GM19193 (cell line): ENCODE data around the gene NDRG3.

Source experiments
- POLR2A ChIP-seq: IDR thresholded peaks from 4 replicates; pipeline ENCODE4 v1.6.1; 2011; ENCODE audit not compliant: insufficient read depth, insufficient read length; ENCODE audit errors: extremely low read depth

NDRG3 gene

GRCh38 chr20:36644706-36645095, 101.2 kb downstream of the NDRG3 start:
- no peak for TF ChIP-seq POLR2A

DNA sequence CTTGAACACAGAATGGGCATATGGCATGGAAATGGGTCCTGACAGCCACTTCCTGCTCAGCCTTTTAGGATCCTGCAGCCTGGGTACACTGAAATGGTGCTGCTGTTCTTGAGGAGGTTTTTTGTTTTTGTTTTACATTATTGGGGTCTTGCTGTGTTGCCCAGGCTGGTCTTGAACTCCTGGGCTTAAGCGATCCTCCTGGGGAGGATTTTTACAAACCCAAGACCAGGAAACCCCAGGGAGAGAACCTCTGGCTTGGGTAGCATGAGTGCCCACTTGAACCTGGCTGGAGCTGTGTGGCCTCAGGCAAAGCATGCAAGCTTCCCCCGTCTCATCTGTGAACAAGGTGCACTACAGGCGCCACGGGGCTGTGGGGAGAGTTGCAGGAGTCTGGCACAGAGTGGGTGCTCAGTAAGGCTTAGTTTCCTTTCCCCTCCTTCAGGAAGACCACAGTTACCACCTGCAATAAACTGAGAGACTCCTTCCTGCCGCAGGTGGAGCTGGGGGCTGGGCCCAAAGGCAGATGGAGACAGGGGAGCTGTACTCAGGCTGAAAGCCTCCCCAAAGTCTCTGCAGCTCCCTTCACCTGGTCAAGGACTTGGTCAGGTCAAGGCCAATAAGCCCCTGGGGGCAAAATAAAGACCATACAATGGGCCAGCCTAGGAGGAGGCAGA, 101.7 kb downstream of the NDRG3 start:
- TF ChIP-seq POLR2A: no peak

- no peak for TF ChIP-seq POLR2A
Measured at GRCh38 chr20:36642136-36642535, 103.8 kb downstream of the NDRG3 start.

DNA sequence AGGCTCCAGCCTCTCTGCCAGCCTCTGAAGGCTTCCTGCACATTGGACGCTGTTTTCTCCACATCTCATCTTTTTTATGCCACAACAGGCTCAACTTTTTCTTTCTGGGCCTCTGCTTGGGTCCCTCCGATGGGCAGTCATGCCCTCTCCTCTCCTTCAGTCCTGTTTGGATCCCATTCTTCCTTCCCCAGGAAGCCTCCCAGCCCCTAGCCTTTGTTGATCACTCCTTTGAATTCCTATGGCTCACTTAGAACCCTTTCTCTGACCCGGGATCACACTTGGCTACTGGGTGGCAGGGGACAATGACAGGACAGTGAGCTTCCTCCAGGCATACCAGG, 104.4 kb downstream of the NDRG3 start:
- no peak for TF ChIP-seq POLR2A

DNA sequence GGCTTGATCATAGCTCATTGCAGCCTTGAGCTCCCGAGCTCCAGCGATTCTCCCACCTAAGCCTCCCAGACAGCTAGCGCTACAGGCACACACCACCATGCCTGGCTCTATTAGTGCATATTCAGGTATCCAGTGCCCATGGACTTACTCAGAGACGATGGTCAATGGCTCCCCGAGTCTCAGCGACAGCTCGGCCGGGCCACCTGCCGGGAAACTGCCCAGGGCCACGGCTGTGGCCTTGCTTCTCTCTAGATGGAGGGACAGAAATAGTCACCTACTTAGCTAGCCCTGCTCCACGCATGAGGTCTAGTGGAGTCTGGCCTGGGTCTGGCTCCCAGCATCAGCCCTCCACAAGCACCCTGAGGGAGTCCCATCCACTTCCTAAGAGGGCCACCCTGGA, 111.5 kb downstream of the NDRG3 start:
- TF ChIP-seq POLR2A: no peak

DNA sequence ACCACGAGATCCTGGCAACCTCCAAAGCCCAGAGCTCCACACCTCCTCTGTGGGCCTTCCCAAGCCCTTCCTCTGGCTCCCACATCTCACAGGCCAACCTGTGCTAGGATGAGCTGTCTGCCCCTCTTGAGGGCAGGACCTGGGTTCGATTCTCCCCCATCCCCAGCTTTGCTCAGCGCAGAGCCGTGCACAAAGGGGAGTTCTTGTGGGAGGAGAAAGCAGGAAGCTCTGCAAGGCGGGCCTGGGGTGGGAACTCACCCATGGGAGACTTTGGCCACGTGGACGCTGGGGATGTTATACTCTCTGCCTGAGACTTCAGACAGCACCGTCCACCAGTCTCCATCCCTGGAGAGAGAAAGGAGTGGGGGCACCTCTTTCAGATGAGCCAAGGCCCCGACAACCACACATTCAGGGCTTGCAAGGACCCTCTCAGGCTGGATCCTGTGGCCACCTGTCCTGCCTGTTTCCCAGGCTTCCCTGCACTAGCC, 112.6 kb downstream of the NDRG3 start:
- no peak for TF ChIP-seq POLR2A

- TF ChIP-seq POLR2A: no peak
Measured at GRCh38 chr20:36632487-36633284, 113.2 kb downstream of the NDRG3 start.

DNA sequence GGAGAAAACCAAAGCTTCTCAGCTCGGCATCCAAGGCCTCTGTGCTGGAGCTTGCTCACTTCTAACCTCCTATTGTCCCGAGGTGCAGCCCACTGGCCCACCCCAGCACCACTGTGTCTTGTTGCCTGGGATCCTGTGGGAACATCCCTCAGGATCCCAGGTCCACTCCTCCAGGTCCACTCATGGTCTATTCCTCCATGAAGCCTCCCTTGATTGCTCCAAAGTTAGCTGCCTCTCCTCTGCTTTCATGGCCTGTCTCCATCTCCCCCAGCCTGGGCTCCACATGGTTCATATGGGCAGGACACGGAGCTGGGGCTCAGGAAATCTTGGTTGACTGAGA, 113.8 kb downstream of the NDRG3 start:
- no peak for TF ChIP-seq POLR2A

DNA sequence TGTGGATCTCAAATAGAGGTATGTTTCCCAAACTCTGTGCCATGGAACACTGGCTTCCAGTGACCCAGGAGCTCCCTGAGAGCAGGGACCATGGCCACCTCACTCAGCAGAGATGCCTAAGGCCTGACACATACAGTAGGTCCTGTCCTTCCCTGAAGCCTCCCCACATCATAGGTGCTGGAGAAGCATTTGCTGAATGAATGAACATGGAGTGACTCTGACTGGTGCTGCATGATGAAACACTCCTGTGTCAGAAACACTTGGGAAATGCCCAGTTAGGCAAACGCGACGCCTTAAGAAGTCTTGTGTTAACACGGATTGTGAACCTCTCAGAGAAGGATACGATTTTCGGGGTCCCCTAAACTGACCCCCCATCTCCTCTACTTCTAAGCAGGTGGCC, 114.2 kb downstream of the NDRG3 start:
- TF ChIP-seq POLR2A: no peak

- no peak for TF ChIP-seq POLR2A
Measured at GRCh38 chr20:36629719-36630681, 115.9 kb downstream of the NDRG3 start.

- TF ChIP-seq POLR2A: no peak
Measured at GRCh38 chr20:36628076-36628475, 117.8 kb downstream of the NDRG3 start.

- no peak for TF ChIP-seq POLR2A
Measured at GRCh38 chr20:36624944-36625324, 121.0 kb downstream of the NDRG3 start.

GRCh38 chr20:36624068-36624943, 121.6 kb downstream of the NDRG3 start:
- no peak for TF ChIP-seq POLR2A

GRCh38 chr20:36623444-36623843, 122.4 kb downstream of the NDRG3 start:
- TF ChIP-seq POLR2A: no peak
